Measurements from ENCODE around the gene USP43. TPM values are rescaled to one million over a fixed set of nuclear protein-coding genes. Genes with fewer than 3 reads are reported as not detected.
A peak's percentile ranks its signal among the peaks of the same experiment; 100 is the strongest.

USP43 gene
- total RNA-seq, 4 donors from 2014 or later = 4.7 to 13.8 (median 10.1) TPM

DNA sequence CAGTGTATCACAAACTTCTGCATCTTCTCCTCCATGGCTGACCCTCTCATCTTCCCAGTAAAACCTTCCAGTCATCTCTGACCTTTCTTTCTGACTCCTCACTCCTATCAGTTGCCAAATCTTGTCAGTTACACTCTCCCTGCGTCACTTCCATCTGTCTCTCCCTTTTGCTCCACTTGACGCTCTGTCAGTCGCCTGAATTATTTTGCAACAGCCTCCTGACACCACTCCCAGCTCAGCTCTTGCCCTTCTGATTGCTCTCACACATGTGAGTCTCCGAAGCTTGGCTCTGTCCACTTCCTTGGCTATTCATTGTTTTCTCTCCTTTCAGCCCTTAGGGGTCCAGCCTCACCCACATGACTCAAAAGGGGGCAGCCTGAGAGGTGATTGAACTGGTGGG lies 118.3 kb downstream of the USP43 start:
- Histone ChIP-seq H3K27ac (no peak overlapping the region), H3K4me1 (no peaks in the 10 kb centered on the region), H3K9me3 (no peaks in the 10 kb centered on the region), H3K27me3 (peaks cover 0 to 17% (median 0%) of the 10 kb centered on the region in 4 donors), H3K36me3 (no peaks in the 10 kb centered on the region), H3K4me3 (no peak overlapping the region)
- 36 to 46% methylated on average over 4 of the region's 4 CpGs for whole genome bisulfite sequencing, 2 donors
- intact Hi-C loops (cut with DNase I) = no loop called here
- no peak for DNase-seq
- TF ChIP-seq POLR2A (IDR thresholded peaks at IDR 0.05) = no peak
- TF ChIP-seq, protein P1, sequence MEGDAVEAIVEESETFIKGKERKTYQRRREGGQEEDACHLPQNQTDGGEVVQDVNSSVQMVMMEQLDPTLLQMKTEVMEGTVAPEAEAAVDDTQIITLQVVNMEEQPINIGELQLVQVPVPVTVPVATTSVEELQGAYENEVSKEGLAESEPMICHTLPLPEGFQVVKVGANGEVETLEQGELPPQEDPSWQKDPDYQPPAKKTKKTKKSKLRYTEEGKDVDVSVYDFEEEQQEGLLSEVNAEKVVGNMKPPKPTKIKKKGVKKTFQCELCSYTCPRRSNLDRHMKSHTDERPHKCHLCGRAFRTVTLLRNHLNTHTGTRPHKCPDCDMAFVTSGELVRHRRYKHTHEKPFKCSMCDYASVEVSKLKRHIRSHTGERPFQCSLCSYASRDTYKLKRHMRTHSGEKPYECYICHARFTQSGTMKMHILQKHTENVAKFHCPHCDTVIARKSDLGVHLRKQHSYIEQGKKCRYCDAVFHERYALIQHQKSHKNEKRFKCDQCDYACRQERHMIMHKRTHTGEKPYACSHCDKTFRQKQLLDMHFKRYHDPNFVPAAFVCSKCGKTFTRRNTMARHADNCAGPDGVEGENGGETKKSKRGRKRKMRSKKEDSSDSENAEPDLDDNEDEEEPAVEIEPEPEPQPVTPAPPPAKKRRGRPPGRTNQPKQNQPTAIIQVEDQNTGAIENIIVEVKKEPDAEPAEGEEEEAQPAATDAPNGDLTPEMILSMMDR (IDR thresholded peaks at IDR 0.05) = no peak

DNA sequence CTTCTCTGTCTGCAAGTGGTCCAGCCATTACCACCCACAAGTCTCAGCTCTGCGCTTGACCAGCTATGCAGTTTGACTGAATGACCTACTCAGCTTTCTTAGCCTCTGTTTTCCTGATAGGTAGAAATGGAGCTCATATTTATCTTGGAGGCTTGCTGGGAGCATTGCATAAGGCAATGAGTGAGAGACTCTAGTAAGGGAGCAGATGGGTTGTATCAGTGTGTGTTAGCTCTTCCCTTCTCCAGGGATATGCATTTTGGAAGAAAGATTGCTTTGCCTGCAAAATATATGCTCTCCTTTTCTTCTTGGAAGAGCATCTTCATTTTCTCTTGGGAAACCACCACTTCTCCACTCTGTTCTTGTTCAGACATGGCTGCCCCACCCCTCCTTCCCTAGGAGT lies 120.0 kb downstream of the USP43 start:
- TF ChIP-seq POLR2A (IDR thresholded peaks at IDR 0.05) = no peak
- TF ChIP-seq, protein P1 (IDR thresholded peaks at IDR 0.05) = no peak
- no peak for DNase-seq
- Histone ChIP-seq H3K4me3 (no peak overlapping the region), H3K4me1 (no peaks in the 10 kb centered on the region), H3K36me3 (no peaks in the 10 kb centered on the region), H3K9me3 (no peaks in the 10 kb centered on the region), H3K27me3 (peaks cover 0 to 17% (median 0%) of the 10 kb centered on the region in 4 donors), H3K27ac (no peak overlapping the region)
- 100% methylated on average over 1 of the region's 1 CpG; no CpG with 5 or more reads in 1 of the 2 donors for WGBS, 2 donors
- intact Hi-C loops (cut with DNase I) = loop anchor here (5.0 kb wide), 1 partner anchor 33 kb away; no protein-coding TSS in a partner anchor

DNA sequence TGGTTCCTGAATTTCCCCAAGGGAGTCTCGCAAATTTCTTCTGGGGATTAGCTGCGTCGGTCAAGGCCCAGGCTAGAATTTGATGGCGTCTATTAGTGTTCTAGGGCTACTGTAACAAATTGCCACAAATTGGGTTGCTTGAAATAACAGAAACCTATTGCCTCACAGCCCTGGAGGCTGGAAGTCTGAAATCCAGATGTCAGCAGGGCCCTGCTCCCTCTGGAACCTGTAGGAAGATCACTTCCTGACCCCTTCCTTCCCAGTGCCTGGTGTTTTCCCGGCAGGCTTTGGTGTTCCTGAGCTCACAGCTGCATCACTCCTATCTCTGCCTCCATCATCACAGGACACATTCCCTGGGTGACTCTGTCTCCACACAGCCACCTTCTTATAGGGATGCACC lies 121.7 kb downstream of the USP43 start:
- Histone ChIP-seq H3K36me3 (no peaks in the 10 kb centered on the region), H3K4me3 (no peak overlapping the region), H3K27me3 (peaks cover 0 to 19% (median 0%) of the 10 kb centered on the region in 4 donors), H3K9me3 (no peaks in the 10 kb centered on the region), H3K4me1 (no peaks in the 10 kb centered on the region), H3K27ac (no peak overlapping the region)
- no peak for DNase-seq
- intact Hi-C loops (cut with DNase I) = loop anchor here (5.0 kb wide), 1 partner anchor 35 kb away; no protein-coding TSS in a partner anchor
- no peak for TF ChIP-seq POLR2A (IDR thresholded peaks at IDR 0.05)
- TF ChIP-seq, protein P1 (IDR thresholded peaks at IDR 0.05) = no peak
- WGBS, 2 donors = 48 to 83% methylated on average over 5 of the region's 5 CpGs

DNA sequence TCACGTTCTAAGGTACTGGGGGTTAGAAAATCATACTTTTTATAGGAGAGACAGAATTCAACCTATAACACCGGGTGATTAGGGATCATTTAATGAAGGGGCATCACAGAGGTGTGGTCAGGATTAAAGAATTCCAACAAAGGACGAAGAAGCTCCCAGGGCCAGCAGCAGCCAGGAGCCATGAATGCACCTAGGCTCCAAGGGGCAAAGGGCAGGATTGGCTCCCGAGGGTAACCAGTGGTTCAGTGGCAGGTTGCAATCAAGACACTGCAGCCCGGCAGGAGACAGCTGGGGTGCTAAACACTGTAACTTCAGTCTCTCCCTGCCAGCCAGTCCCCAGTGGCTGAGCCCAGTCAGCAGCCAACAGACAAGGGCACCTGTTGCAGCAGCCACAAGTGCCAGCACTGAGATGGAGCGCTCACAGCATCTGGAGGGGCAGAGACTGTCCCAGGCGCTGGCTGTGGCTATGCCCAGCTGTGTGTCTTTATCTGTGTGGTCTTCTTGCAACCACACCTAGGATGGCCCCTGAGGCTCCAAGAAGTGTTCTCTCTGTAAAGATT lies 122.2 kb downstream of the USP43 start:
- Histone ChIP-seq H3K27ac (no peak overlapping the region), H3K4me3 (no peak overlapping the region), H3K36me3 (no peaks in the 10 kb centered on the region), H3K27me3 (peaks cover 0 to 24% (median 0%) of the 10 kb centered on the region in 4 donors), H3K4me1 (no peaks in the 10 kb centered on the region), H3K9me3 (no peaks in the 10 kb centered on the region)
- no peak for DNase-seq
- TF ChIP-seq POLR2A (IDR thresholded peaks at IDR 0.05) = no peak
- TF ChIP-seq, protein P1 (IDR thresholded peaks at IDR 0.05) = no peak
- 75 to 80% methylated on average over 4 to 6 of the region's 7 CpGs for WGBS, 2 donors
- intact Hi-C loops (cut with DNase I) = loop anchor here (5.0 kb wide), 1 partner anchor 35 kb away; no protein-coding TSS in a partner anchor

DNA sequence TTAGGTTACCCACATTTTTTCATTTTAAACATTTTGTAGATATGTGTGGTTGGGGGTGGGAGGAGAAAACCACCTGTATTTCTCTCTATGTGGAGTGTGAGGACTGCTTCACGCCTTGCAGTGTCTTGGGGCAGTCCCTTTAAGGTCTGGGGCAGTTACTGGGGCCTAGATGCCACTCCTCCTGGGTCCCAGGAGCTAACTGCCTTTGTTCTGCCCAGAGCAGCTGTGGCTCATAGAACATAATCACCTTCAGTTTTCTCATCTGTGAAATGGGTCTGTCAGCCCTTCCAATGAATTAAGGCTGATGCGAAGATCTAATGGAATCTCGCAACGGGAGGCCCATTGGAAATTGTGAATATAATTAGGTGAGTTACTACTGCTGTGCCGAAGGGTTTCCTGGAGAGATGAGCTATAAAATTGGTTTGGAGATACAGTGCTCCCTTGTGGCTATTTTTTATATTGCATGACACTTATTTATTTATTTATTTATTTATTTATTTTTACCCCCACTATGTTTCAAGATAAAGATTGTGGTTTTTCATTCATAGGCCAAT lies 123.1 kb downstream of the USP43 start:
- H3K9me3 ChIP-seq = no peaks in the 10 kb centered on the region
- H3K4me1 ChIP-seq = no peaks in the 10 kb centered on the region
- H3K27ac ChIP-seq = no peak overlapping the region
- intact Hi-C loops (cut with DNase I) = loop anchor here (5.0 kb wide), 1 partner anchor 36 kb away; no protein-coding TSS in a partner anchor
- TF ChIP-seq, protein P1 (IDR thresholded peaks at IDR 0.05) = peak; percentile 14 to 77 (median 37)
- TF ChIP-seq POLR2A (IDR thresholded peaks at IDR 0.05) = no peak
- no peaks in the 10 kb centered on the region for H3K36me3 ChIP-seq
- WGBS, 2 donors = 27 to 29% methylated on average over 5 of the region's 5 CpGs
- H3K27me3 ChIP-seq = peaks cover 0 to 29% (median 0%) of the 10 kb centered on the region in 4 donors
- no peak overlapping the region for H3K4me3 ChIP-seq
- DNase-seq = no peak
